Mucosa of rectum (tissue), 2 donors: ENCODE measurements around the gene GAL.
"Not testable (repeated sequence)": the region's sequence is repeated elsewhere in the genome, so short reads cannot be mapped to it uniquely, and the experiment has no call there.

ENCODE experiments used
- H3K27ac ChIP-seq, 2 donors: one replicate each; pipeline ENCODE4 v1.7.0; 2013; ENCODE audit warnings: inconsistent platforms in 2 of 2, low read depth in 2 of 2, low read length in 2 of 2
- H3K27me3 ChIP-seq, 2 donors: one replicate each; pipeline ENCODE4 v1.7.0; 2013; ENCODE audit warnings: low read length in 2 of 2; ENCODE audit not compliant: control insufficient read depth in 2 of 2, insufficient read depth in 2 of 2
- H3K36me3 ChIP-seq, 2 donors: one replicate each; pipeline ENCODE4 v1.7.0; 2013; ENCODE audit warnings: low read length in 2 of 2; ENCODE audit not compliant: control insufficient read depth in 2 of 2, insufficient read depth in 2 of 2
- H3K4me1 ChIP-seq, 2 donors: one replicate each; pipeline ENCODE4 v1.7.0; 2013; ENCODE audit warnings: low read length in 2 of 2, mild to moderate bottlenecking in 1 of 2; ENCODE audit not compliant: control insufficient read depth in 2 of 2, insufficient read depth in 2 of 2
- H3K4me3 ChIP-seq, 2 donors: one replicate each; pipeline ENCODE4 v1.7.0; 2013; ENCODE audit warnings: low read length in 2 of 2
- H3K9ac ChIP-seq, 2 donors: one replicate each; pipeline ENCODE4 v1.7.0; 2013; ENCODE audit warnings: low read length in 2 of 2, low read depth in 1 of 2, mild to moderate bottlenecking in 1 of 2
- H3K9me3 ChIP-seq, 2 donors: one replicate each; pipeline ENCODE4 v1.7.0; 2013; ENCODE audit warnings: low read length in 2 of 2; ENCODE audit not compliant: control insufficient read depth in 2 of 2
- donor health status: healthy.
- donor health status: Normal muscosa, but diverticular disease.

GAL gene, protein sequence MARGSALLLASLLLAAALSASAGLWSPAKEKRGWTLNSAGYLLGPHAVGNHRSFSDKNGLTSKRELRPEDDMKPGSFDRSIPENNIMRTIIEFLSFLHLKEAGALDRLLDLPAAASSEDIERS

DNA sequence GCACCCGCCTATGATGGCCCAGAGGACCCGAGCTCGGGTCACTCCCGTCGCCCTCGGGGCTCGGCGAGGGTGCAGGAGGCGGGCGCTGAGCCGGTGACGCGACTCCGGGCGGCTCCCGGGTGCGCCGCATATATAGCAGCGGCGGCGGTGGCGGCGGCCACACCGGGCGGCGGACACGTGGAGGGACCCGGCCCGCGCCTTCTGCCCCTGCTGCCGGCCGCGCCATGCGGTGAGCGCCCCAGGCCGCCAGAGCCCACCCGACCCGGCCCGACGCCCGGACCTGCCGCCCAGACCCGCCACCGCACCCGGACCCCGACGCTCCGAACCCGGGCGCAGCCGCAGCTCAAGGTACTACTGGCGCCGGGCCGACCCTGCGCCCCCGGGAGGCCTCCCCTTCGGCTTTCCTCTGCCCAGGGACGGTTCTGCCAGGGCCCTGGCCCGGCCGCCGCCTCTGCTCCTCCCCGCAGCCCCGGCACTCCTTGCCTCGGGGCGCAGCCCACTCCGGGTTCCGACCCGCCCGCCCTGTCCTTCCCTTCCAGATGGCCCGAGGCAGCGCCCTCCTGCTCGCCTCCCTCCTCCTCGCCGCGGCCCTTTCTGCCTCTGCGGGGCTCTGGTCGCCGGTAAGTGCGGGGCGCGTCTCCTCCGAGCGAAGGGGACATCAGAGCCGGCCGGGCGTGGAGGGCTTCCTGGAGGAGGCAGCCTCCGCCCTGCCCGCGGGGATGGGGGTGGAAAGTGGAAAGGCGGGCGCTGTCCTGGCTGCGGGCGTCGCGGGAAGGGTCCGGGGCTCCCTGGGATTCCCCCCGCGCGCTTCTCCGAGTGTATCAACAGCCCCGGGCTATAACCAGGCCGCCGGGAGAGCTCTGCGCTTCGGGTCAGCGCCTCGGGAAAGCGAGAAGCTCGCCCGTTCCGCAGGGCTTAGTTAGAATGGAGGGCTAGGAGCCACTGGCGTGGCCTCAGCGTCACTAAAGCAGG, at the start of gene GAL:
GAL (plus strand) TSS at position 160 of the 972 bp plus-strand sequence; CDS start at position 540, 380 bp downstream.
- Histone ChIP-seq H3K36me3 (no peaks in the 10 kb centered on the region), H3K4me1 (no peaks in the 10 kb centered on the region), H3K27ac (no peak within 1 kb of the TSS), H3K9ac (no peak within 1 kb of the TSS), H3K27me3 (peaks cover 23 to 50% of the 10 kb centered on the region in 2 donors), H3K9me3 (no peaks in the 10 kb centered on the region), H3K4me3 (no peak within 1 kb of the TSS)

DNA sequence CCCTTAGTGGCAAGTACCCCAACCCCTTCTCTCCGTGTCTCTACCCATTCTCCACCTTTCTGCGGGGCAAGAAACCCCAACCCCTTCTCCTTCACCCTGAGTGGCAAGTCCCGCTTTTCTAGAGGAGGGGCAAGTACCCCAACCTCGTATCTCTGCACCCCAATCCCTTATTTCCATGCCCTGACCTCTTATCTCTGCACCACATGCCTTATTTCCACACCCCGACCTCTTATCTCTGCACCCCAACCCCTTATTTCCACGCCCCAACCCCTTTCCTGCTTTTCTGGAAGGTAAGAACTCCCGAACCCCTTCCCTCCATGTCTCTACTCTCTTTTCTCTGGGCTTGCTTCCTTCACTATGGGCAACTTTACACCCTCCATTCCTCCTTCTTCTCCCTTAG, 49.7 kb upstream of the GAL start:
- not testable (repeated sequence) for H3K36me3 ChIP-seq, H3K4me3 ChIP-seq, H3K27me3 ChIP-seq, H3K27ac ChIP-seq, H3K9me3 ChIP-seq, H3K4me1 ChIP-seq, H3K9ac ChIP-seq

DNA sequence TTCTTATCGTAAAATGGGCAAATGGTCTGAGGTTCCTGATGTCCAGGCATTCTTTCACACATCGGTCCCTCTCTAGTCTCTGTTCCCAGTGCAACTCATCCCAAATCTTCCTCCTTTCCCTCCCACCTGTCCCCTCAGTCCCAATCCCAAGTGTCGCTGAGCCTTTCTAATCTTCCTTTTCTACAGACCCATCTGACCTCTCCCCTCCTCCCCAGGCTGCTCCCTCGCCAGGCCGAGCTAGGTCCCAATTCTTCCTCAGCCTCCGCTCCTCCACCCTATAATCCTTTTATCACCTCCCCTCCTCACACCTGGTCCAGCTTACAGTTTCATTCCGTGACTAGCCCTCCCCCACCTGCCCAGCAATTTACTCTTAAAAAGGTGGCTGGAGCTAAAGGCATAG, 49.2 kb upstream of the GAL start:
- H3K9me3 ChIP-seq, H3K4me3 ChIP-seq, H3K27me3 ChIP-seq, H3K36me3 ChIP-seq, H3K27ac ChIP-seq, H3K4me1 ChIP-seq, H3K9ac ChIP-seq: not testable (repeated sequence)

DNA sequence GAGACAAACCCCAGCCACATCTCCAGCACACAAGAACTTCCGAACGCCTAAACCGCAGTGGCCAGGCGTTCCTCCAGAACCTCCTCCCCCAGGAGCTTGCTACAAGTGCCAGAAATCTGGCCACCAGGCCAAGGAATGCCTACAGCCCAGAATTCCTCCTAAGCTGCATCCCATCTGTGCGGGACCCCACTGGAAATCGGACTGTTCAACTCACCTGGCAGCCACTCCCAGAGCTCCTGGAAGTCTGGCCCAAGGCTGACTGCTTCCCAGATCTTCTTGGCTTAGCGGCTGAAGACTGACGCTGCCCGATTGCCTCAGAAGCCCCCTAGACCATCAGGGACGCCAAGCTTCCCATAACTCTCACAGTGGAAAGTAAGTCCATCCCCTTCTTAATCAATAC, 48.5 kb upstream of the GAL start:
- H3K27ac ChIP-seq, H3K9ac ChIP-seq, H3K4me3 ChIP-seq, H3K27me3 ChIP-seq, H3K36me3 ChIP-seq, H3K9me3 ChIP-seq, H3K4me1 ChIP-seq: not testable (repeated sequence)

DNA sequence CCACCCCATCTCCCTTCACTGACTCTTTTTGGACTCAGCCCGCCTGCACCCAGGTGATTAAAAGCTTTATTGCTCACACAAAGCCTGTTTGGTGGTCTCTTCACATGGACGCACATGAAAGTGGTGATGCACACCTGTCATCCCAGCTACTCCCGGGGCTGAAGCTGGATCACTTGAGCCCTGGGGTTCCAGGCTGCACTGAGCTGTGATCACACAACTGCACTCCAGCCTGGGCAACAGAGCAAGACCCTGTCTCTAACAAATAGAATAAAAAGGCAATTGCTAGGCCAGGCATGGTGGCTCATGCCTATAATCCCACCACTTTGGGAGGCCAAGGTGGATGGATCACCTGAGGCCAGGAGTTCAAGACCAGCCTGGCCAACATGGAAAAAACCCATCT, 45.0 kb upstream of the GAL start:
- H3K9ac ChIP-seq, H3K4me1 ChIP-seq, H3K27me3 ChIP-seq, H3K9me3 ChIP-seq, H3K36me3 ChIP-seq, H3K27ac ChIP-seq, H3K4me3 ChIP-seq: not testable (repeated sequence)

DNA sequence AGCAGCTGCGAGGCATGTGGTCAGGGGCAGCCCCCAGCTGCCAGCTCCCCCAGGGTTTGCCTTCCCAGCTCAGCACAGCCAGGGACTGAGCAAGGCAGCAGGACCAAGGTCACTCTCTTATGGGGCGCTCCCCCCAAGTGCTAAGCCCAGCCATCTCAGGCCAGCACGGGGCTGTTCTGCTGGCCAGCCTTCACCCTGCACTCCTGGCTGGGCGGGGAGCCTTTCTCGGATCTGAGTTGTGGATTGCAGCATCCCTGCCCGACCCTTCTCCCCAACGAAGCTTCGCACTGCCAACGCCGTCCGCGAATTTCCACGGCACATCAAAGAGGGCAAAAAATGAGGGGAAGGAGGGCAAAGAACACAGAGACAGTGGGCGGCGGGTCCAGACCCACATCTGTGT, 42.5 kb upstream of the GAL start:
- H3K4me1 ChIP-seq = no peaks in the 10 kb centered on the region
- H3K4me3 ChIP-seq = no peak overlapping the region
- no peaks in the 10 kb centered on the region for H3K36me3 ChIP-seq
- peaks cover 0 to 2% of the 10 kb centered on the region in 2 donors for H3K27me3 ChIP-seq
- no peak overlapping the region for H3K9ac ChIP-seq
- no peak overlapping the region for H3K27ac ChIP-seq
- H3K9me3 ChIP-seq = no peaks in the 10 kb centered on the region

DNA sequence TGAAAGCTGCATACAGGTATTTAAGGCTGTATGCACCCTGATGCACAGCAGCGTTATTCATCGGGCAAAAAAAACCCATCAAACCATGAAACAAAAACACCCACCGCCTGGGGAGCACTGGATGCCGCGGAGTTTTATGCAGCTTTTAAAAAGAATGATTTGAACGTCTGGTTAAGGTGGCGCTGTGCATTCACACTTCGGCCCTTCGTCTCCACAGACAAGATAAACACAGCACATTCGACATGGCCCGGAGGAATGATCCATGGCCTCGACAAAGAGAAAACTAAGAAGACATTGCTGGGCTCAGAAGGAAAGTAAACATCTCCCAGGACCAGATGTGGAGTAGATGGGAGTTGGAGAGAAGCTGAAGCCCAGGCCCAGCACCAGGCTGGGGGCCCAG, 40.8 kb upstream of the GAL start:
- Histone ChIP-seq H3K36me3 (no peaks in the 10 kb centered on the region), H3K27ac (no peak overlapping the region), H3K4me1 (no peaks in the 10 kb centered on the region), H3K27me3 (peaks cover 2 to 3% of the 10 kb centered on the region in 2 donors), H3K9me3 (peaks cover 0 to 5% of the 10 kb centered on the region in 2 donors), H3K9ac (no peak overlapping the region), H3K4me3 (no peak overlapping the region)

GRCh38 chr11:68646832-68647231, 37.5 kb upstream of the GAL start:
- no peak overlapping the region for H3K4me3 ChIP-seq

GRCh38 chr11:68649851-68650555, 34.3 kb upstream of the GAL start:
- H3K27ac ChIP-seq = no peak overlapping the region
- no peak overlapping the region for H3K4me3 ChIP-seq

More at GRCh38 chr11:68646832-68647231, 37.5 kb upstream of the GAL start:
- Histone ChIP-seq H3K9ac (no peak overlapping the region), H3K27ac (no peak overlapping the region), H3K4me1 (no peaks in the 10 kb centered on the region), H3K27me3 (peaks cover 0 to 3% of the 10 kb centered on the region in 2 donors), H3K36me3 (no peaks in the 10 kb centered on the region), H3K9me3 (peaks cover 0 to 5% of the 10 kb centered on the region in 2 donors)

DNA sequence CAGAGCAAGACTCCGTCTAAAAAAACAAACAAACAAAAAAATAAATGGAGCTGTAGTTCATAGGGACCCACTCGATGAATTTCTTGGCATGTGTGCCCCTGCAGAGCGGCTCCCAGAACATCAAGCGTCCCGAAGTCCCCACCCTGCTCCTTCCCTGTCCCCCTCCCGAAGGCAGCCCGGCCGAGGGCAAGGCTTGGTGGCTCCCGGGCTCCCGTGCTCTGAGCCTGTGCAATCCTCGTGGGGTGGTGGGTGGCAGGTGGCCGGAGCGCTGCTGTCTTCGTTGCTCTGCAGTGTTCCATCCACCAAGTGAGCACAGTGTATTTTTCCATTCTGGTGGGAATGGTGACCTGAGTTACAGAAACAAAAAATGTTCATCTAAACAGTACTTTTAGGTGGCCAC, 33.5 kb upstream of the GAL start:
- peaks cover 0 to 3% of the 10 kb centered on the region in 2 donors for H3K27me3 ChIP-seq

More at GRCh38 chr11:68649851-68650555, 34.3 kb upstream of the GAL start:
- Histone ChIP-seq H3K27me3 (peaks cover 0 to 3% of the 10 kb centered on the region in 2 donors), H3K9me3 (peaks cover 0 to 5% of the 10 kb centered on the region in 2 donors), H3K9ac (no peak overlapping the region), H3K36me3 (no peaks in the 10 kb centered on the region), H3K4me1 (no peaks in the 10 kb centered on the region)

More for the DNA sequence above, 33.5 kb upstream of the GAL start:
- Histone ChIP-seq H3K9me3 (peaks cover 0 to 5% of the 10 kb centered on the region in 2 donors), H3K4me1 (no peaks in the 10 kb centered on the region), H3K36me3 (no peaks in the 10 kb centered on the region), H3K9ac (no peak overlapping the region), H3K27ac (no peak overlapping the region), H3K4me3 (no peak overlapping the region)
